ENCODE measurements around the gene BLTP2.
"Not testable (repeated sequence)": the region's sequence is repeated elsewhere in the genome, so short reads cannot be mapped to it uniquely, and the experiment has no call there.

Gene BLTP2

DNA sequence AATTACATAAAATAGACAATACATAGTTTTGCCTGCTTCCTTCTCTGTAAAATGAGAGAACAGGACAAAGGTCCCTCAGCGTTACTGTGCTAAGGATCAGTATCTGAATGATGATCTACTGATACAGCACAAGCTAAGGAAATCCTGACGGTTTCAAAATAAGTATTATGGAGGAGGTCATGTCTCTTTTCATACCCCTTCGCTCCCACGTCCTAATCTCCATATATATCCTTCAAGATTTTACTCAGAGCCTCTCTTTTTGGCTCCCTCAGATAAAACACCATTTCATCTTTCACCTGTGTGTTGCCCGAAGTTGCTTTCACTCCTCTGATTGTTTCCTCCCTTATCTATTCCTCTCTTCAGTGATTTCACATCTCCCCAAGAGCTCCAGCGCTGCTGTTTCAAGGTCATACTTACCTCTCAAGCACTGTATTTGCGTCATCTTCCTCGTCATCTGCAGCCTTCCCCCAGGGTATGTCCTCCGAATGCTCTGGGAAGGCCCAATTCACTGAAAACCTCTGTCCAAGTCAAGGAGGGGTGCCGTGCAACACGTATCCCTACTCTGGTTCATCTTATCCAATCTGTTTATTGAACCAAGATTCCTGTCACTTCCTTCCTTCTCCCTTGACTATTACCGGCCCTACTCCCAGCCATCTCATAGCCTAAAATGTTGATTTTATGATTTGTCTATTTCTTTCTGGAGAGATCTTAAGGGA lies 1.2 kb upstream of the BLTP2 start:
- DNase-seq (ENCODE audit: low read depth), result no peak

DNA sequence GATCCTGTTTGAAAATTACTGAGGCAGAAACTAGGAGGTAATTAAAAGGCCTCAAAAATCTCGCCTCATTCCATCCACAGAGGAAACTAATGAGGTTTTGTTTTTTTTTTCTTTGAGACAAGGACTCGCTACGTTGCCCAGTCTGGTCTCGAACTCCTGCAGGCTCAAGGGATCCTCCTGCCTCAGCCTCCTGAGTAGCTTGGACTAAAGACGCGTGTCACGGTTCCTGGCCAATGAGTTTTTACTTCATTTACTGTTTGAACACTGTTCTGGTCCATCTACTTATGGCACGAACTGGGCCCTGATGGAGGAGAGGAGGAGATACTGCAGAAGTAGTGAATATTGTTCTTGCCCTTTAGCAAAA lies 600 bp upstream of the BLTP2 start:
- DNase-seq (ENCODE audit: low read depth), result no peak

DNA sequence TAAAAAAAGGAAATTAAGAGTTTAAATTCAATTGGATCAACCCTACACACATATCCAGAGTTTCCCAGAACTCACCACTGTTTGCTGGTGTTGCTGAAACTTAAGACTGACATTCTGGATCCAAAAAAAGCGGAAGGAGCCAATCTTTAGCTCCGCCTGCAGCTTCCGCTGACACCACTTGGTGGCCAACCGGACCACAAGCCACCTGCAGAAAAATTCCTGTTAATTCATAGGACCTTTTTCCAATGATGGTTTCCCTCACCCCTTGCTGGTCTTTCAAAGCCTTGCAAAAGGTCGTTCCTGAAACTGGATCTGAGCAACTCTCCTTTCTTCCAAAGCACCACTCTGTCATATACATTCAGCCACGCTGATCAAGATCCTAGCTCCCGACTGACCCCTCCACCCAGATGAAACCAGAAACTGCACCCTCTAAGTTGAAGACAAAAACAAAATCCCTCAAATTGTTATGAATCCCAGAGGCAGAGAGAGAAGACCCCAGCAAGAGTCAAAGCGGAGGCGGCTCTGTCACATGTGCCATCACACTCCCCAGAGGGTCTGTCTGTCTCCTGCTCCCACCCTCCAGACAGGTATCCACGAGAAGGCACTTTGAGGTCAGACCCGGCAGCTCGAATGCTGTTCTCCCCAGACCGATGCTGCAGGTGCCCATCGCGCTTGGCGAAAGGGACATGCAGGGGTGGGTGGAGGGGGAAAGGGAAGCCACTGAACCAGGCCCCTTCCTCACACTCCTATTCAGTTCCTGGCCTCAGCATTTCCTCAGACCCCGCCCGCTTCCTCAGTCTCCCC lies 773 bp downstream of the BLTP2 start:
- DNase-seq (ENCODE audit: low read depth), result no peak

DNA sequence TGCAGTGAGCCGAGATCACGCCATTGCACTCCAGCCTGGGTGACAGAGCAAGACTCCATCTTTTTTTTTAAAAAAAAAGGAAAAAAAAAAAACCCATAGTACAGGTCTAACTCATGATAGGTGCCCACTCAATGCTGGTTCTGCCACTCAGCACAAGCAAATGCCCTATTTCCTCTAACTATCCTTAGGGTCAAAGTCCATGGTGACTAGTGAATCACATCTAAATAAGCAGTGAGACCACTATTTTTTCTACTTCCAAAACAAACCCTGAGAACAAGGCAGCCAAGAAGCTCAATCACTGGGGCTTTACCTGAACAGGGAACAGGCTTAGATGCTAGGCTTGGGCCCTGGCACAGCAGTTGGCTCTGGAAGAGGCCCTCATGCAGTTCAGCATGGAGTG lies 3.4 kb downstream of the BLTP2 start:
- DNase-seq (ENCODE audit: low read depth), result no peak

DNA sequence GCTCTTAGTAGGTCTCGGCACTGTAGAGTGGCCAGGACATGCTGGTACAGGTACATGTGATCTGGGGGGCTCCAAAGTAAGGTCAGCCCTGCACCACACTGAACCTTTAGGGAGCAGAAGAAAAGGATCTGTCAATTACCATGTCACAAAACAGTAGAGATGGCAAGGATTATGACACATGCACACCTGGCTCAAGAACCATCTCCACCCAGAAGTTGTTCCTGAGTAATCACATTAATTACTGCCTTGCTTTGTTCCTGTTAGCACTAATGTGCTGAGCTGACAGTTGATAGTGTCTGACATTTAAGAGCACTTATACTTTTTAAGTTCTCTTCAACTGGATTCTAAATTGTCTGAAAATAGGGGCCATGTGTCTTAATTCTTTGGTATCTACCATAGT lies 9.5 kb downstream of the BLTP2 start:
- no peak for DNase-seq (ENCODE audit: low read depth)

DNA sequence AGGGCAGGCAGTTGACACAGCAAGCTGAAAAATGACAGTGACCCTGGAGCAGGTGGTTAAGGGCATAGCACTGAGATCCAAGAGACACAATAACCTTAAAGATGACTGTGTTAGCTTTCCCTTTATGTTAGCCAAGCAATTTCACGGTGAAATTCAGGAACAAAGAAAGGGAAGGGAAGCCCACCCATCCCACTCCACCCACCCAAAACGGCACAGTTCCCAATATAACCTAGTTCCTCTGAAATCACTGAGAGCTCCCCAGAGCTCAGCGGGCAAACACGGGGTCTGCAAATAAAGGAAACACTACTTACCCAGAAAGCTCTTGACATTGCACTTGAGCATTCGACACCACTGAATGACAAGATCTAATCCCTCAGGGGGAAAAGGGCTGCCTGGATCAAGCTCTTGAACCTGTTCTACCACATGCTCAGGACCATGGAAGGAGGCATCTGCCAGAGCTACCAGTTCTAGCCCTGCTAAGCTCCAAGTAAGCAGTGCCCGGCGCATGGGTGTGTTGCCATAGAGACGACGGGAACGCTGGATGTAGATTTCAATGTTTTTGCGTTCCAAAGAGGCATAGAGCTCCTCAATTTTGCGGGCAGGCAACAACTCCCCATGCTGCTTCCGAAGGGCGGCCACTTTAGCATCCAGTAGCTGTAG lies 10.6 kb downstream of the BLTP2 start:
- no peak for DNase-seq (ENCODE audit: low read depth)

DNA sequence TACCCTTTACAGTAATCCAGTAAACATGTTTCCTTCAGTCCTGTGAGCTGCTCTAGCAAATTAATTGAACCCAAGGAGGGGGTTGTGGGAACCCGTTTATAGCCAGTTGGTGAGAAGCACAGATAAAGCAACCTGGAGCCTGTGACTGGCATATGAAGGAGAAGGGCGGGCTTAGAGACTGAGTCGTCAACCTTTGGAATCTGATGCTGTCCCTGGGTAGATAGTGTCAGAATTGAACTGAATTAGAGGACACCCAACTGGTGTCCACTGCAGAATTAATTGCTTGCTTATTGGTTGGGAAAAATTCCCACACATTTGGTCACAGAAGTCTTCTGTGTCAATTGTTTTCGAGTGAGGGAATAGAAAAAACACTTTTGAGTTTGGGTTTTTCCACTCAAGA lies 18.1 kb downstream of the BLTP2 start:
- no peak for DNase-seq (ENCODE audit: low read depth)

DNA sequence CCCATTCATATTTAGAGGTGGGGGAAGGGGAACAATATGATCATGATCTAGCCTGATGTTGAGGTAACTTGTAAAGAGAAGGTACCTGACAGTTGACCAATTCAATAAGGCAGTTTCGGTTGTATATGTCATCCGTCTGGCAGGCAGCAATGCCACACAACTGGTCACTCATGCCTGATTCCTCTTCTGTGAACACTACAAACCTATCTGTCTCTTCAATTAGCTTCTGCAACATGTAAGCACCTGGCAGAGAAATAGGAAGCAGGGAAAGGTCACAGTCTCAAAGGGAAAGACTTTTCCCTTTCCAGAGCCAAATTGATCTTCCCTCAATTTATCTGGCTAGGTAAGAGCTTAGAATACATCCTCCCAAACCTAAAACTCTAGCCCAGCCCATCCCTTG lies 20.8 kb downstream of the BLTP2 start:
- DNase-seq (ENCODE audit: low read depth), result no peak

DNA sequence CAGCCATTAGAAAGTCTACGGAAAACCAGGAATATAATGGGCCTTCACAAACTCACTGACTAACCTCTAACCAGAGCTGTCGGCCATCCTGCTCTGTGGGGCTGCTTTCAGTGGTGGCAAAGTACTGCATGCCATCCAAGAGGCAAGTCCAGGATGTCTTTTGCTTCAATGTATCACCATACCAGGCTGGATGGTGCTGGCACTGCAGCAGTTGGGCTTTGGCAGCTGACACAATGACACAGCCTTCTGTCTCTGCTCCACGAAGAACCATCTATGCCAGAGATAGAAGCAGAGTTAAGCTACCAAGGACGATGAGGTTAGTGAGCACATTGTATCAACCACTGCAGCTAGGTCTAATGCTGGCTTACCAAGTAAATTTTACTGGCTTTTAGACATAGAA lies 21.3 kb downstream of the BLTP2 start:
- no peak for DNase-seq (ENCODE audit: low read depth)

DNA sequence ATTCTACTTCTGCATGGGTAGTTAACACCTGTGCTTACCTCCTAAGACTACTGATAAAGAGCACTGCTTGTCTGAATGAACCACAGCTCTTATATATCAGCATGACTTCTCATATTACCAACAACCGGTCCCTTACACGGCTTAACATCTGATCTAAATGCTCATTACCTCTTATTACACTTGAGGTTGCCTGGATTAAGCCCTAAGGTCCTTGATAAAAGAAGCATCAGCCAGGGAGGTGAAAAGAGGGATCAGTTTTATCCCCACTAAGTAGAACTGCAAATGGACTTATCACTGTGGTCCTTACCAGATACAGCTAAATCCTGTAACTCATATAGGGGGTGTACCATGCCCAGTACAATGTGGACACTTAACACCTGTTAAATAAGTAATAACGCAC lies 22.8 kb downstream of the BLTP2 start:
- no peak for DNase-seq (ENCODE audit: low read depth)

DNA sequence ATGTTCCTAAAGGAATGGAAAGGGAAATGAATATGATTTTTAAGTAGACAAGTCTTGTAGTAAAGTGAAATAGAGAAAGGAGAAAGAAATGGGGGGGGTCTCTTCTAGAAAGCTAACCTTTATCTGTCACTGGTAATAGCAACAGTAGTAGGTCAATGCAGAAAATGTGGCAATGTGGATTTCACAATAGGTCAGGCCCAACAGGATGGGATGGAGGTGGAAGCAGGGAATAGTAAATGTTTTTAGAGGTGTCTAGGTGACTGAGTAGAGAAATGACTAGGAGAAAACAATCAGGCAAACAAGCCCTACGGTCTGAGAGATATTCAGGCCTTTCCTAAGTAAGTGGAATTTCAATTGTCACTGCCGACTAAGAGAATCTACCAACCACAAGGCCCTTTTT lies 24.9 kb downstream of the BLTP2 start:
- DNase-seq (ENCODE audit: low read depth), result no peak

DNA sequence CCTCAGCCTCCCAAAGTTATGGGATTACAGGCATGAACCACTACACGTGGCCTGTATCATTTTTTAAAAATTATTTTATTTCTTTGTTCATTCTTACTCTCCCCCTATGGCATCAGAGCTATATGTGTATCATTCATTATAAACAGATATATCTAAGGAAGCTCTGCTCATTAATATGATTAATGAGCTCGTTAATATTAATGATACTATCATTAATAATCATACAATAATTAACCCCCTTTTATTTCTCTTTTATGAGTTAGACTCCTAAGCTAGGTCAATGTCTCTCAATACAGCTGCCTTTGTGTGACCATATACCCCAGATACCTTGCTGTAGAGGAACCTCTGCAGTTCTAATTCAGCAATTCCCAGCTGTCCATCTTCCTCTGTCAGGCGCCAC lies 26.5 kb downstream of the BLTP2 start:
- no peak for DNase-seq (ENCODE audit: low read depth)

DNA sequence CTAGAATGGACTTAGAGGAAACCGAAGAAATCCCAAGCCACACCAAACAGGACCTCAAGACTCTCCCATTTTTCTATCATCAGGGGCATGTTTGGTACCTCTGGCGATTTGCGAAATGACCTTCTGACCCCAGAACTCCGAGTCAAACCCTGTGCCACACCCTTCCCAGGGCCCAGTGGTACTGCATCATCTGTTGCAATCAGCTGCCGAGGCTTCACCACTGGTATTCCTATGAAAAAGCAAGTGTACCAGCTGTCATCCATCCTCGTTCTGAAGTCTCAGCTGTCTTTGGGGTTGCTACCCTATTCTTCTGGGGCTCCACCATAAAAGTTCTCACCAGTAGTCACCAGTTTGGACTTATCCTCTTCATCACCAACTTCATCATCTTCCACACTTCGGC lies 28.7 kb downstream of the BLTP2 start:
- DNase-seq (ENCODE audit: low read depth), result no peak

DNA sequence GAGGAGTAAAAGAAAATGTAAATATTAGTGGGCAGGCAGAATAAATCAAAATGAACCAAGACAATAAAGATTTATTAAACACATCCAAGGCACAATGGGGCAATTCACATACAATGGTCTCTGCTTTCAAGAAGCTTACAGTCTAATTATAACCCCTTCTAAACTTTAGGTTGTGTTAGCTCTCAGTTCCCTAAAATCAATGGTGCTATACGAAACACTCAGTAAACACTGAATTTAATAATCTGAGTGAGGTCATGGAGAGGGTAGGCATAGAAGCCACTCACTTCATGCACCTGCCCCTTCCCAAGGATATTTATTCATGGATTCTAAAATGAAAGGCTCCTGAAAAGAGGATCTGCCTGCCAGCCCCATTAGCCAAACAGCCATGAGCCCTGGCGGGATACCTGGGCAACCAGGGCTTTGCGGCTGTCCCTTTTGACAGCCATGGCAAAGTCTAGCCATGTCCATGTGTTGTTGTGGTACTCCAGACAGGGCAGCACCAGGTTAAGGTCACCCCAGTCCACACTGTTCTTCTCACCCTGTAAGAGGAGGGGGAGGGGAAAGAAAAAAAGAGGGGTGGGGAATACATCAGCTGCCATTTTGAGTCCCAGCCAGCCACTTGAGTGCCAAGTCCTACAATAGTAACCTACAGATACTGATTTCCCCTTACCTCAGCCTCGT lies 29.6 kb downstream of the BLTP2 start:
- no peak for DNase-seq (ENCODE audit: low read depth)

DNA sequence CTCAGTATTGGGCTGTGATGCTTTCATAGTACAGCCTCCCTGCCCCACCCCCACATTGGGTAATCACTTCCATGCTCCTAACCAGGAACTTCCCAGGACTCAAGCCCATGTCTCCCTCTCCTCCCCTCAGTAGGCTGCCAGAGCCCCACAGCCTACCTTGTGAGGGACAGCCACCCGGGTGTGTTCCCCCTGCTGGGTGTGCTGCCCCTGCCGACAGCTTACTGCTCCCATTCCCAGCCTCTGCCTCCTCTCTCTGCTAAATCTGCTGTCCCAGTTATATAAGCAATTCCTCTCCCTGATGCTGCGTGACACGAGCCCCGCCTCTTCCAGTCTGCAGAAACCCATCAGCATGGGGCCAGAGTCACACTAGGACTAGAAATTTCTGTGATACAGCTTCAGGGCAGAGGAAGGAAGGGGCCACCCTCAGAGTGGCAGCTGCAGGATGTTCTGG lies 31.0 kb downstream of the BLTP2 start, which contains the start of gene RSKR:
Gene RSKR (minus strand): TSS at position 255 of the 451 bp plus-strand sequence. CDS start 24 bp downstream, at position 231.
- no peak for DNase-seq (ENCODE audit: low read depth)

DNA sequence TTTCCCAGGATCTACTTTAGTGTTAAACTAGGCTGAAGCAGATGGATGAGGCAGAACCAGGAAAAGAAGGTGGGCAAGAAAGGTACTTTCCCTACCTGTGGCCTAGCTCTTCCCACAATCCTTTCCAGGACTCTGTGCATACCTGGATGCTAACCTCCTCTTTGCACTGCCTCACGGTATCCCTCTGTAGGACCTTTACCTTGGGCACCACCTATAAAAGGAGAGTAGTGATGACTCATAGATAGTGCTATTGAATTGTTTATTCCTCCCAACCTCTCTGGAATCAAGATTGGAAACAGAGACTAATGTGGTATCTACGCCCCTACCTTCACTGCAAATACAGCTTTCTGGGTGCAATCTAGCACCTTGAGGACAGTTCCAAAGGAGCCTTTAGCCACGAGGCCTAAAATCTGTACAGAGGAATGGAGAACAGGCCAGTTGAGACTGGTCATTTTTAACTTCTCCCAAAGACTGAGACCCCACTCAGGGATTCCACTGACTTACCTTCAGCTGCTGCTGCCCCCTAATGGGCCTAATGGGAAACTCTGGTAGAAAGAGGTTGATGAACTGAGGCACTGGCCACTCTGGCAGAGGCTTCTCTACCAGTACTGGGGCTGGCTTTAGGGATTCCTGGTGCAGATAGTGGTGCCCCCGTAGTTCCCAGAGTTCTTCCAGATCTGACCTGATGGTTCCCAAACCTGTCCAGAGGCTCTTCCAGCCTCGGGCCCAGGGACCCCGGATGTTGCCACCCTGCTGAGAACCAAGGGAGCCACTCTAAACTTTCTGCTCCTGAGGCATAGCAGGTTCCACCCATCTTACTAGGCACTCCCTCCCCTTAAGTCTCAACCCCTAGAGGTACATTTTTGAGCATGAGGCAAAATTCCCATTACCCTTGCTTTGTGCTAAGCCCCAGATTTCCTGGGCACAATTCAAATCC lies 31.8 kb downstream of the BLTP2 start:
- DNase-seq (ENCODE audit: low read depth), result no peak

DNA sequence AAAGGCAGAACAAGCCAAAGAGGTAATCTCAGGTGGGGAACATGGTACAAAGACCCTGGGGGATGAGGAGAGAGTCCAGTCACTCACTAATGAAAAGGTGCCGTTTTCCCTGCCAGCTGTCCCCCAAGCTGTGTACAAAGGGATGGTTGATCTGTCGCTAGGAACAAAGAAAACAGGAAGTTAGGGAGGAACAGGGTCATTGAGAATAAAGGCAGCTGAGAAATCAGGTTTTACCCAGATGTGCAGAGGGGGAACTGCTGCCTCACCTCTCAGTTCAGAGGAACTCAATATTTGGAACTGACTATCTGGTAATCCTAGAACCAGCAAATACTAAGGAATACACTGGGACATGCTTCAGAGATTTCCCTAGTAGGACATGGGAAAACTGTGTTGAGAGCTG lies 32.4 kb downstream of the BLTP2 start:
- DNase-seq (ENCODE audit: low read depth), result no peak

DNA sequence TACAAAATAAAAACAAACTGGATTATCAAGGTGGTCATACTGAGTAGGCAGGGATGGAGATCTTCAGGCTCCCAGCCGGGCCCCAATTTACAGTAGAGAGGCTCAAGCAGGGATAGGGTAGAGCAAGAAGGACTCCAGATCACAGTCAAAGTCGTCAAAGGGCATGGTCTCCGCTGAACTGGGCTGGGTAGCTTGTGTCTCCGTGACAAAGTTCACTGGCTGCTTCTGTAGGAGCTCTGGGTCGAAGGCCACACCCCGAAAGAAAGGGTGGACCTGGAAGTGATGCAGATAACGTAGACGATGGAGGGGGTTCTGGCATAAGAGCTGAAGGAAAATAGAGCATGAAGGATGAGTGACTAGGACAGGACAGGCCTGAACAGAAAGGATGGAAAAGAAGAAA lies 34.6 kb downstream of the BLTP2 start:
- no peak for DNase-seq (ENCODE audit: low read depth)

DNA sequence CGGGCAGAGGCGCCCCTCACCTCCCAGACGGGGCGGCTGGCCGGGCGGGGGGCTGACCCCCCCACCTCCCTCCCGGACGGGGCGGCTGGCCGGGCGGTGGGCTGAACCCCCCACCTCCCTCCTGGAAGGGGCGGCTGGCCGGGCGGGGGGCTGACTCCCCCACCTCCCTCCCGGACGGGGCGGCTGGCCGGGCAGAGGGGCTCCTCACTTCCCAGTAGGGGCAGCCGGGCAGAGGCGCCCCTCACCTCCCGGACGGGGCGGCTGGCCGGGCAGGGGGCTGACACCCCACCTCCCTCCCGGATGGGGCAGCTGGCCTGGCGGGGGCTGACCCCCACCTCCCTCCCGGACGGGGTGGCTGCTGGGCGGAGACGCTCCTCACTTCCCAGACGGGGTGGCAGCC lies 40.9 kb downstream of the BLTP2 start:
- not testable (repeated sequence) for DNase-seq (ENCODE audit: low read depth)

DNA sequence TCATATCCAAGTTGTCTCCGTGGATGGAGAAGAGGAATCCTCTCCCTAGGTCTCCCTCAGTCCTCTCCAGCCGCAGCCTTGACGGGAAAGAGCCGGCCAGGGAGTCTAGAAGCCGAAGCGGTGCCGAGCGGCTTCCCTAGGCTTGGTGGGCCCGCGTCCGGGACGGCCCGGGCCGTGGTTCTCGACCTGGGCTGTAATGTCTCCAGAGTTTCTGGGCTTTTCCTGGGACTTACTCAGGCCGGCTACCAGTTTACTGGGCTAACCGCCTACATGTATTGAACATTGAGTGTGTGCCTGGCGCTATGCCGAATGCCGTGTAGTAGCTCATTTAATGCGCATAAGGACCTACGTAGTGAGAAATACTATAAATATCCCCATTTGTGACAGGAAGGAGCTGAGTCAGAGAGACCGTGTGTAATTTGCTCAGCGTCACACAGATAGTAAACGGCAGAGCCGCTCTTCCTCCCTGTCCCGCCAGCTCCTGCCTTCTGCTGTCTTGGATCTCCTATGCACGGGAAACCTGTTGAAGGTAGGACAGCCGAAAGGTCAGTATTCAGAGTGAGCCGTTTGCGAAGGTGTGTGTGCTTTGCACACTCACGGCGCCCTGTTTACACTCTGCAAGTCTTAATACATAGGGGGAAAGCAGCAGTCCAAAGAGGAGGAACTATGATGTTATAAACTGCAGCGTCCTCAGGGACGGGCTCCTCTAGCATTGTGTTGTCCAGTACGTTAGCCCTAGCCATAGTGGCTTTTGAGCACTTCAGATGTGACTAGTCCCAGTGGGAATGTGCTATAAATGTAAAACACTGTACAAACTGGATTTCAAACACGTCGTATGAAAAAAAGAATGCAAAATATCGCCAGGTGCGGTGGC lies 45.4 kb downstream of the BLTP2 start:
- peak; percentile 19 for DNase-seq (ENCODE audit: low read depth)
